B cell (primary cell): ENCODE measurements around the gene JAG1. TPM values are rescaled to one million over a fixed set of nuclear protein-coding genes. Genes with fewer than 3 reads are reported as not detected.

Experiments used
- ATAC-seq: fragments of 200-7000 bp; cut with Tn5 transposase; one replicate; pipeline ENCODE4 v1.10.0; 2021; ENCODE audit warnings: low read depth, mild to moderate bottlenecking, moderate number of reproducible peaks, moderate library complexity
- CTCF ChIA-PET: fragments of 350-600 bp; sonication (Branson Sonifier 250); formaldehyde crosslinking; loops from one replicate; lab custom pipeline; 2021; ENCODE audit warnings: antibody characterized with exemption, inconsistent platforms; lab: Charles Lee
- POLR2A ChIA-PET: fragments of 350-600 bp; sonication (Branson Sonifier 250); formaldehyde crosslinking; loops from one replicate; lab custom pipeline; 2021; ENCODE audit warnings: antibody characterized with exemption; lab: Charles Lee
- DNase-seq: peaks from one replicate; pipeline ENCODE4 v3.0.0; 2013
- H2AFZ ChIP-seq: 2 replicates; pipeline ENCODE4 v1.6.1; 2012; ENCODE audit warnings: mild to moderate bottlenecking, low read depth, low read length; ENCODE audit not compliant: insufficient read depth, poor library complexity, severe bottlenecking
- H3K27ac ChIP-seq, 2 donors: 1 replicate in 1 of 2; 2 replicates in 1 of 2; pipeline ENCODE4 v1.5.1; 2012 to 2013; ENCODE audit warnings: low read length in 2 of 2, mild to moderate bottlenecking in 2 of 2, moderate library complexity in 1 of 2
- H3K27me3 ChIP-seq, 4 experiments: fragments of 200-600 bp in 1 of 4; sonication (generic) in 1 of 4; replicated peaks in 1 of 4; 1 replicate in 2 of 4; 2 replicates in 2 of 4; pipeline versions ENCODE4 v1.6.1 to v1.7.0; 2013 to 2016; ENCODE audit warnings: low read length in 3 of 4, mild to moderate bottlenecking in 2 of 4, mixed read lengths in 1 of 4, moderate library complexity in 1 of 4; ENCODE audit not compliant: insufficient read depth in 4 of 4, control insufficient read depth in 3 of 4; ENCODE audit errors: control extremely low read depth in 1 of 4
- H3K36me3 ChIP-seq, 2 experiments: replicated peaks in 1 of 2; 1 replicate in 1 of 2; 2 replicates in 1 of 2; pipeline versions ENCODE4 v1.6.1 to v1.7.1; 2013; ENCODE audit warnings: low read length in 1 of 2; ENCODE audit not compliant: insufficient read depth in 2 of 2, control insufficient read depth in 1 of 2; ENCODE audit errors: control extremely low read depth in 1 of 2, extremely low read depth in 1 of 2
- H3K4me1 ChIP-seq, 2 donors: fragments of 200-600 bp in 1 of 2; sonication (generic) in 1 of 2; 1 replicate in 1 of 2; 2 replicates in 1 of 2; pipeline versions ENCODE4 v1.5.1 to v1.6.1; 2013 to 2017; ENCODE audit warnings: low read length in 2 of 2; ENCODE audit not compliant: control insufficient read depth in 2 of 2, insufficient read depth in 2 of 2
- H3K4me2 ChIP-seq: replicated peaks from 2 replicates; pipeline ENCODE3; 2012; ENCODE audit warnings: mild to moderate bottlenecking, low read depth, low read length; ENCODE audit not compliant: poor library complexity, severe bottlenecking
- H3K4me3 ChIP-seq, 5 experiments: fragments of 200-600 bp in 1 of 5; sonication (generic) in 1 of 5; 1 replicate in 3 of 5; 2 replicates in 2 of 5; pipeline versions ENCODE4 v1.5.1 to v1.7.0; 2011 to 2016; ENCODE audit warnings: low read length in 4 of 5, mild to moderate bottlenecking in 4 of 5, low read depth in 2 of 5, control low read depth in 1 of 5, moderate library complexity in 1 of 5; ENCODE audit not compliant: insufficient read depth in 1 of 5; ENCODE audit errors: control extremely low read depth in 1 of 5, extremely low read depth in 1 of 5
- H3K79me2 ChIP-seq: fragments of 200-600 bp; sonication (generic); one replicate; pipeline ENCODE4 v1.6.0; 2016; ENCODE audit warnings: low read length; ENCODE audit not compliant: control insufficient read depth, insufficient read depth
- H3K9ac ChIP-seq: fragments of 200-600 bp; sonication (generic); 2 replicates; pipeline ENCODE4 v1.6.1; 2017; ENCODE audit warnings: mild to moderate bottlenecking, low read length, moderate library complexity
- H3K9me3 ChIP-seq, 3 donors: one replicate each; pipeline versions ENCODE4 v1.6.1 to v1.7.1; 2013; ENCODE audit warnings: low read length in 2 of 3; ENCODE audit not compliant: control insufficient read depth in 2 of 3, insufficient read depth in 1 of 3; ENCODE audit errors: control extremely low read depth in 1 of 3
- H4K20me1 ChIP-seq: 2 replicates; pipeline ENCODE4 v1.6.0; 2012; ENCODE audit warnings: mild to moderate bottlenecking, low read length; ENCODE audit not compliant: insufficient read depth, control insufficient read depth, poor library complexity, severe bottlenecking
- H3K27ac Mint-ChIP-seq: one replicate; pipeline ENCODE4 v1.8.0; 2021; ENCODE audit warnings: mixed read lengths
- H3K27me3 Mint-ChIP-seq: one replicate; pipeline ENCODE4 v1.8.0; 2021; ENCODE audit warnings: mixed read lengths
- H3K4me1 Mint-ChIP-seq: one replicate; pipeline ENCODE4 v1.8.0; 2021; ENCODE audit warnings: mixed read lengths
- H3K4me3 Mint-ChIP-seq: one replicate; pipeline ENCODE4 v1.8.0; 2021; ENCODE audit warnings: mixed read lengths
- H3K9me3 Mint-ChIP-seq: one replicate; pipeline ENCODE4 v1.8.0; 2022; ENCODE audit warnings: mixed read lengths; ENCODE audit not compliant: insufficient read depth
- CTCF ChIP-seq: fragments of 200-600 bp; IDR thresholded peaks from one replicate; pipeline ENCODE4 v1.8.0; 2022; ENCODE audit warnings: antibody characterized with exemption, mild to moderate bottlenecking
- EZH2 ChIP-seq: IDR thresholded peaks from 2 replicates; pipeline ENCODE4 v1.6.1; 2012; ENCODE audit warnings: borderline replicate concordance, low read depth, mild to moderate bottlenecking, moderate library complexity, low read length; ENCODE audit not compliant: insufficient read depth, poor library complexity, severe bottlenecking
- WGBS: methylation state at CpG from one replicate; pipeline ENCODE4 v1.1.5; 2013; ENCODE audit warnings: missing lambda C conversion rate; ENCODE audit not compliant: insufficient coverage; 5-methylcytosine and 5-hydroxymethylcytosine counted together
- intact Hi-C: fragments of 100-400 bp; cut with micrococcal nuclease; formaldehyde crosslinking; loops from one replicate; pipeline ENCODE4 v1.10.0; 2022
- polyA plus RNA-seq: library from polyadenylated mRNA; depleted of rRNA; stranded (reverse); fragments of >200 nt; gene quantifications from 2 replicates; pipeline ENCODE4 v1.2.3, GENCODE V29; 2012
- total RNA-seq, 2 donors: library from RNA; stranded (reverse); fragments of 120-200 nt in 1 of 2; gene quantifications; 1 replicate in 1 of 2; 2 replicates in 1 of 2; pipeline versions ENCODE4 v1.2.3 to v1.2.4, GENCODE V29; 2013 to 2022

JAG1 gene
- total and polyA plus RNA-seq, 2 donors (not counting 1 experiment from before 2014, with no cell fraction given), result not detected

GRCh38 chr20:10602221-10602871, 71.5 kb downstream of the JAG1 start:
- no peaks in the 10 kb centered on the region for H3K4me1 ChIP-seq
- DNase-seq, result no peak
- WGBS, result 100% methylated on average over 2 of the region's 4 CpGs
- no peak overlapping the region for H3K27ac Mint-ChIP-seq
- H3K79me2 ChIP-seq, result no peaks in the 10 kb centered on the region
- no peak overlapping the region for H3K4me3 Mint-ChIP-seq
- intact Hi-C loops, result no loop called here
- H4K20me1 ChIP-seq, result no peaks in the 10 kb centered on the region
- H3K9me3 ChIP-seq, result no peaks in the 10 kb centered on the region
- ATAC-seq, result no peak
- no peak overlapping the region for H2AFZ ChIP-seq
- no peak overlapping the region for H3K4me3 ChIP-seq
- no peak for TF ChIP-seq CTCF
- no peak for TF ChIP-seq EZH2
- ChIA-PET CTCF (no interaction called here), POLR2A (no interaction called here)
- H3K4me1 Mint-ChIP-seq, result no peaks in the 10 kb centered on the region
- no peaks in the 10 kb centered on the region for H3K27me3 Mint-ChIP-seq
- H3K27me3 ChIP-seq, result no peaks in the 10 kb centered on the region
- H3K4me2 ChIP-seq, result no peak overlapping the region
- H3K9ac ChIP-seq, result no peak overlapping the region
- no peaks in the 10 kb centered on the region for H3K9me3 Mint-ChIP-seq
- peaks cover 0 to 36% of the 10 kb centered on the region in 2 experiments for H3K36me3 ChIP-seq
- no peak overlapping the region for H3K27ac ChIP-seq

- H3K27me3 Mint-ChIP-seq, result no peaks in the 10 kb centered on the region
- no peaks in the 10 kb centered on the region for H3K4me1 Mint-ChIP-seq
- peaks cover 0 to 27% of the 10 kb centered on the region in 2 experiments for H3K36me3 ChIP-seq
- H3K27ac ChIP-seq, result no peak overlapping the region
- no peaks in the 10 kb centered on the region for H3K79me2 ChIP-seq
- H3K4me3 ChIP-seq, result no peak overlapping the region
- ChIA-PET CTCF (no interaction called here), POLR2A (no interaction called here)
- H3K9ac ChIP-seq, result no peak overlapping the region
- H4K20me1 ChIP-seq, result no peaks in the 10 kb centered on the region
- ATAC-seq (no peak), DNase-seq (no peak)
- no peak overlapping the region for H2AFZ ChIP-seq
- H3K4me2 ChIP-seq, result no peak overlapping the region
- H3K27ac Mint-ChIP-seq, result no peak overlapping the region
- H3K27me3 ChIP-seq, result no peaks in the 10 kb centered on the region
- no peak overlapping the region for H3K4me3 Mint-ChIP-seq
- H3K9me3 Mint-ChIP-seq, result no peaks in the 10 kb centered on the region
- no peaks in the 10 kb centered on the region for H3K9me3 ChIP-seq
- no peak for TF ChIP-seq EZH2
- TF ChIP-seq CTCF, result no peak
- intact Hi-C loops, result no loop called here
- WGBS, result no CpG with 5 or more reads among the region's 1 CpG
- H3K4me1 ChIP-seq, result no peaks in the 10 kb centered on the region
Measured at GRCh38 chr20:10597637-10598036, 76.2 kb downstream of the JAG1 start.
